ENCODE measurements around the gene KDM5B. TPM values are rescaled to one million over a fixed set of nuclear protein-coding genes. Genes with fewer than 3 reads are reported as not detected.

KDM5B gene
- total and polyA plus RNA-seq, 2 of the 8 experiments (the other 6 are each of a cell fraction or from before 2014, with no cell fraction given): 73.3 to 210 TPM

GRCh38 chr1:202765721-202766120, 42.5 kb downstream of the KDM5B start:
- no peak overlapping the region for H4K5ac ChIP-seq (ENCODE audit: insufficient read length, low read depth, low read length)
- ChIA-PET POLR2A (ENCODE audit: partially characterized antibody) (no interaction called here), CTCF (ENCODE audit: partially characterized antibody) (interaction anchor here (0.6 kb wide), 1 partner anchor 144 kb away, joined by 3 read pairs; no protein-coding TSS in a partner anchor)
- H3K4me3 ChIP-seq (ENCODE audit: extremely low read depth in 1 of 4, insufficient read depth in 2 of 4, low read depth in 3 of 4, low read length in 4 of 4): no peak overlapping the region
- no peak overlapping the region for H3K56ac ChIP-seq (replicated peaks; ENCODE audit: insufficient read length, low read depth, low read length)
- no peak overlapping the region for H2BK12ac ChIP-seq (ENCODE audit: low read depth, low read length)
- H2BK120ac ChIP-seq (replicated peaks; ENCODE audit: low read depth, low read length): no peak overlapping the region
- no peak overlapping the region for H3K14ac ChIP-seq (ENCODE audit: insufficient read length)
- DNase-seq (ENCODE audit: low read depth in 1 of 2, low spot score in 2 of 2) (no peak), FAIRE-seq (no peak)
- no peaks in the 10 kb centered on the region for H3K79me1 ChIP-seq (ENCODE audit: low read depth, low read length)
- peaks cover 7 to 91% (median 59%) of the 10 kb centered on the region in 4 experiments for H3K36me3 ChIP-seq (ENCODE audit: control insufficient read depth in 2 of 4, insufficient read depth in 4 of 4, low read length in 3 of 4)
- 93% methylated on average over 1 of the region's 1 CpG; no CpG with 5 or more reads in 1 of the 2 experiments for WGBS, 2 experiments (ENCODE audit: extremely low coverage in 1 of 2, insufficient coverage in 1 of 2, insufficient read length in 1 of 2, insufficient replicate concordance in 2 of 2, low coverage in 1 of 2, low lambda C conversion rate in 2 of 2, missing lambda C conversion rate in 1 of 2)
- no peak overlapping the region for H3K27ac ChIP-seq (ENCODE audit: low read depth, low read length)
- H3K23me2 ChIP-seq (ENCODE audit: low read depth, low read length): no peaks in the 10 kb centered on the region
- H2BK5ac ChIP-seq (ENCODE audit: low read depth, low read length): no peak overlapping the region
- no peak overlapping the region for H3K9ac ChIP-seq (replicated peaks in 1 of 4; ENCODE audit: extremely low read depth in 1 of 4, low read depth in 3 of 4, low read length in 3 of 4)
- H2BK15ac ChIP-seq (ENCODE audit: low read length): no peak overlapping the region
- no peak overlapping the region for H2AK5ac ChIP-seq (ENCODE audit: low read depth, low read length)
- H2BK20ac ChIP-seq (ENCODE audit: low read length): no peak overlapping the region
- no peak overlapping the region for H3K23ac ChIP-seq (ENCODE audit: insufficient read length)
- H3K18ac ChIP-seq (ENCODE audit: extremely low read depth, low read length): no peak overlapping the region
- peaks cover 0 to 28% of the 10 kb centered on the region in 2 experiments; a peak in 2 of 4 replicates for H3K79me2 ChIP-seq (ENCODE audit: control insufficient read depth in 1 of 2, insufficient read depth in 2 of 2, low read length in 2 of 2)
- H4K91ac ChIP-seq (replicated peaks; ENCODE audit: insufficient read length, low read length): no peak overlapping the region
- no peaks in the 10 kb centered on the region for H3K4me1 ChIP-seq (replicated peaks in 1 of 4; ENCODE audit: control insufficient read depth in 3 of 4, insufficient read depth in 4 of 4, low read length in 3 of 4)
- no peak overlapping the region for H3K4me2 ChIP-seq (ENCODE audit: insufficient read depth in 1 of 2, low read depth in 2 of 2, low read length in 2 of 2)
- H2AFZ ChIP-seq (ENCODE audit: low read length): no peak overlapping the region
- no peak overlapping the region for H4K8ac ChIP-seq (ENCODE audit: extremely low read depth, insufficient read depth, low read length)
- no peak overlapping the region for H3K4ac ChIP-seq (replicated peaks; ENCODE audit: insufficient read length, low read depth, low read length)
- H3K9me3 ChIP-seq (ENCODE audit: insufficient read depth in 2 of 2, low read depth in 1 of 2, low read length in 1 of 2): no peaks in the 10 kb centered on the region
- H3K27me3 ChIP-seq (replicated peaks in 1 of 4; ENCODE audit: control insufficient read depth in 3 of 4, extremely low read depth in 1 of 4, insufficient read depth in 3 of 4, low read length in 3 of 4): no peaks in the 10 kb centered on the region
- peaks cover 0 to 1% of the 10 kb centered on the region in 2 experiments for H4K20me1 ChIP-seq (replicated peaks in 1 of 2; ENCODE audit: control insufficient read depth in 1 of 2, insufficient read depth in 2 of 2, low read length in 2 of 2)
- no peak for TF ChIP-seq CHD1 (IDR thresholded peaks at IDR 0.05; ENCODE audit: low read depth, low read length)
- TF ChIP-seq ZNF274 (IDR thresholded peaks at IDR 0.05; ENCODE audit: borderline replicate concordance, extremely low read depth, low read length): no peak
- no peak for TF ChIP-seq BCL11A (IDR thresholded peaks at IDR 0.05; ENCODE audit: low read depth in 2 of 2, low read length in 2 of 2)
- TF ChIP-seq HDAC6 (IDR thresholded peaks at IDR 0.05; ENCODE audit: low read depth, low read length): no peak
- TF ChIP-seq TEAD4 (IDR thresholded peaks at IDR 0.05; ENCODE audit: low read depth, low read length): no peak
- no peak for TF ChIP-seq TAF1 (IDR thresholded peaks at IDR 0.05; ENCODE audit: low read depth, low read length)
- TF ChIP-seq RBBP5 (IDR thresholded peaks at IDR 0.05; ENCODE audit: borderline replicate concordance, low read depth, low read length): no peak
- TF ChIP-seq MAFK (IDR thresholded peaks at IDR 0.05; ENCODE audit: low read depth, low read length): no peak
- TF ChIP-seq SUZ12 (IDR thresholded peaks at IDR 0.05; ENCODE audit: low read length): no peak
- TF ChIP-seq TAF7 (optimal IDR thresholded peaks at IDR 0.05; ENCODE audit: borderline replicate concordance, low read depth, low read length): no peak
- TF ChIP-seq TCF12 (IDR thresholded peaks at IDR 0.05; ENCODE audit: low read depth, low read length): no peak

All from H1 (cell line).